Mesothelial cell of epicardium (in vitro differentiated cells): ENCODE results near the gene CRABP2. TPM values are rescaled to one million over a fixed set of nuclear protein-coding genes. Genes with fewer than 3 reads are reported as not detected.

Source experiments
- DNase-seq, 2 experiments: peaks; one replicate each; pipeline ENCODE4 v3.0.0; 2021; ENCODE audit warnings: low spot score in 2 of 2; ENCODE audit not compliant: unreplicated experiment in 2 of 2
- H3K27ac Mint-ChIP-seq: 2 replicates; pipeline ENCODE4 v1.8.0; 2021; ENCODE audit warnings: mixed read lengths
- H3K27me3 Mint-ChIP-seq: 2 replicates; pipeline ENCODE4 v1.8.0; 2021; ENCODE audit warnings: low read depth, mixed read lengths
- H3K36me3 Mint-ChIP-seq: 2 replicates; pipeline ENCODE4 v1.8.0; 2021; ENCODE audit warnings: mixed read lengths
- H3K4me1 Mint-ChIP-seq: 2 replicates; pipeline ENCODE4 v1.8.0; 2021; ENCODE audit warnings: mixed read lengths
- H3K4me3 Mint-ChIP-seq: 2 replicates; pipeline ENCODE4 v1.8.0; 2021; ENCODE audit warnings: mild to moderate bottlenecking, moderate library complexity, mixed read lengths
- H3K9me3 Mint-ChIP-seq: 2 replicates; pipeline ENCODE4 v1.8.0; 2021; ENCODE audit warnings: mixed read lengths
- total RNA-seq: library from RNA; stranded (reverse); gene quantifications from 3 replicates; pipeline ENCODE4 v1.2.1, GENCODE V29; 2021
- TF ChIP-seq, protein P1 (sequence below): fragments of 200-600 bp; sonication (generic); IDR thresholded peaks from one replicate; pipeline ENCODE4 v1.5.0; 2021; ENCODE audit warnings: antibody characterized with exemption; ENCODE audit not compliant: unreplicated experiment

The CRABP2 gene
- total RNA-seq, 1 donor from 2014 or later: 704 TPM

- H3K36me3 Mint-ChIP-seq: peaks cover 4% of the 10 kb centered on the region
- H3K4me3 Mint-ChIP-seq: peak overlapping the region; percentile 74
- H3K9me3 Mint-ChIP-seq: no peaks in the 10 kb centered on the region
- H3K27ac Mint-ChIP-seq: peak overlapping the region; percentile 94
- no peaks in the 10 kb centered on the region for H3K27me3 Mint-ChIP-seq
- peaks cover 60% of the 10 kb centered on the region for H3K4me1 Mint-ChIP-seq
- TF ChIP-seq, protein P1, sequence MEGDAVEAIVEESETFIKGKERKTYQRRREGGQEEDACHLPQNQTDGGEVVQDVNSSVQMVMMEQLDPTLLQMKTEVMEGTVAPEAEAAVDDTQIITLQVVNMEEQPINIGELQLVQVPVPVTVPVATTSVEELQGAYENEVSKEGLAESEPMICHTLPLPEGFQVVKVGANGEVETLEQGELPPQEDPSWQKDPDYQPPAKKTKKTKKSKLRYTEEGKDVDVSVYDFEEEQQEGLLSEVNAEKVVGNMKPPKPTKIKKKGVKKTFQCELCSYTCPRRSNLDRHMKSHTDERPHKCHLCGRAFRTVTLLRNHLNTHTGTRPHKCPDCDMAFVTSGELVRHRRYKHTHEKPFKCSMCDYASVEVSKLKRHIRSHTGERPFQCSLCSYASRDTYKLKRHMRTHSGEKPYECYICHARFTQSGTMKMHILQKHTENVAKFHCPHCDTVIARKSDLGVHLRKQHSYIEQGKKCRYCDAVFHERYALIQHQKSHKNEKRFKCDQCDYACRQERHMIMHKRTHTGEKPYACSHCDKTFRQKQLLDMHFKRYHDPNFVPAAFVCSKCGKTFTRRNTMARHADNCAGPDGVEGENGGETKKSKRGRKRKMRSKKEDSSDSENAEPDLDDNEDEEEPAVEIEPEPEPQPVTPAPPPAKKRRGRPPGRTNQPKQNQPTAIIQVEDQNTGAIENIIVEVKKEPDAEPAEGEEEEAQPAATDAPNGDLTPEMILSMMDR: no peak
- DNase-seq: no peak
Measured at GRCh38 chr1:156691191-156691590, 14.2 kb downstream of the CRABP2 start.

DNA sequence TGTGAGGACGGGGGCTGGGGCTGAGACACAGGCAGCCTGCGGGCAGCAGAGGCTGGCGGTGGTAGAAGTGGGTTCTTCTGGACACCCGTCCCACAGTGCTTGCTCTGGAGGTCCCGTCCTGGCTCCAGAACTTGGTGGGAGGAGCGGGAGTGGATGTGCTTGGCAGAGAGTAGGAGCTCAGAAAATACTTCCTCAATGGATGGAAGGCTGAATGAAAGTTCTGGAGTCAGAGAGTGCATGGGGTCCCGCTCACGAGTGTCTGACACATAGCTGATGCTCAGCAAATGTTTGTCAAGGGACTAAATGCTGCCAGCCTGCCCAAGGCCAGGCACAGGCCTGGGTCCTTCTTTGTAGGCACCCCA, 14.7 kb downstream of the CRABP2 start:
- peak overlapping the region; percentile 94 for H3K27ac Mint-ChIP-seq
- DNase-seq: no peak
- TF ChIP-seq, protein P1: no peak

DNA sequence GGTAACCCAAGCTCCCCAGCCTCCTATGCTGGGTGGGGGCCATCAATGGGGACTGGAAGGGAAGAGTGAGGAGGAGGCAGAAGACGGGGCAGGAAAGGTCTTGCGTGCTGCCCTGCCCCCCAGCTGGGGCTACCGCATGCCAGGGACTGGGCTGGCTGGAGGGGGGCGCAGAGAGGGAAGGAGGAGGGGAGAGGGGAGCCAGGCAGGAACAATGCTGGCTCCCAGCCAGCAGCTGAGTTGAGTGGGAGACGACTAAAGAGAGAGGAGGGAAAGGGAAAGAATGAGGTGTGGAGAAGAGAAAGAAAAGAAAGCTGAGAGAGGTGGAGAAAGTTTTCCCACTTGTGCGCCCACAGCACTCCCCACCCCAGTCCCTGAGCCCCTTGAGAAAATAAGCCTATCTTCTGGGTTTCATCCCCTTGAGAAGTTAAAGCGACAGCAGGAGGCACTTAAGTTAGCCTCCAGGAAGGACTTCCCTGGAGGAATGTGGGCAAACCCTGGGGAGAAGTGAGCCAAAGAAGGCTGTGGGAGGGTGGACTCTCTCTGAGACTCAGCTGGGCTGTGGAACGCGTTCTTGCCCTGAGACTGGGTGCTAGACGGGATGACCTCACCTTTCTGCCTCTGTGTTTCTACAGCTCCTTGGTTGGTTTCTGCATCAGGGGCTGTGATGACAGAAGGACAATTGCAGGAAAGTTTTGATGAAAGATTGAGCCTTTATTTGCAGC, 15.3 kb downstream of the CRABP2 start:
- H3K27me3 Mint-ChIP-seq: no peaks in the 10 kb centered on the region
- peaks cover 60% of the 10 kb centered on the region for H3K4me1 Mint-ChIP-seq
- H3K27ac Mint-ChIP-seq: peak overlapping the region; percentile 94
- no peaks in the 10 kb centered on the region for H3K9me3 Mint-ChIP-seq
- peaks cover 4% of the 10 kb centered on the region for H3K36me3 Mint-ChIP-seq
- TF ChIP-seq, protein P1: no peak
- peak; percentile 75 to 77 for DNase-seq
- peak overlapping the region; percentile 74 for H3K4me3 Mint-ChIP-seq

More for the DNA sequence above, 14.7 kb downstream of the CRABP2 start:
- Mint-ChIP-seq H3K9me3 (no peaks in the 10 kb centered on the region), H3K4me3 (peak overlapping the region; percentile 74), H3K36me3 (peaks cover 4% of the 10 kb centered on the region), H3K27me3 (no peaks in the 10 kb centered on the region), H3K4me1 (peaks cover 60% of the 10 kb centered on the region)

DNA sequence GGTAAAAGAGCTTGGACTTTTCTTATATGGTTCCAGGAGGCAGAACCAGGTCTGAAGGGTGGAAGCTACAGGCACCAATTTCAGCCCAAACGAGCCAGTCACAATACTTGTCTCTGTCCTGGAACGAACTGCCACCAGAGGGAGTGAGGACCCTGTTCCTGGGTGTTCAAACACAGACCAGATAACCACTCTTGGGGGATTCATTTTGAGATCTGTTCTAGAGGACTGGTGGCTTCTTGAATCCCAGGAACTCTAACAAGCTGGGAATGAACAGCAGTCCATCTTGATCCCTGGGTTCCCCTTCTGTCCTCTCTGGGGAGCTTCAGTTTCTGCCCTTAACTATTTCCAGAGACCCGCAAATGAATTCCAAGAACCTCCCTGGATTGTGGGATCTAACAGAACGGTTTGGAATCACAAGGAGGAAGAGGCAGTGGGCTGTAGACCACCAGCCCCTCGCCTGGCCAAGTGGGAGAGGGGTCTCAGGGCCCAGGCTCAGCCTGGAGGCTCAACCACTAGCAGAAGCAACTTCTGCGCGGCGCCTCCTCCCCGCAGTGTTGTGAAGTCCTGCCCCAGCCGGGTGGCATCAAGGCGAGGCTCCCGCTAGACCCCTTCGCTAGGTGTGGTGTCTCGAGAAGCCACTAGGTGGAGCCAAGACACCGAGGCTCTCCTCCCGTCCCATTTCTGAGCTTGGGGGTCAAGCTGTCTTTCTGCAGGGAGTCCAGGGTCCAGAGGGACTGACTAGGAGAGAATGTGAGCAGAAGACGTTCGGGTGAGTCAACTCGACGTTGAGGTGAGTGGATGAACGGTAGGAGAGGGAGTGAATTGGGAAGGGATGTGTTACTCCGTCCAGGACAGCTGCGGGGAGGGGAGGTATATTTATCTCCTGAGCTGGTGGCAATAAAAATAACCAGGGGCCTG, 16.1 kb downstream of the CRABP2 start:
- no peaks in the 10 kb centered on the region for H3K27me3 Mint-ChIP-seq
- H3K36me3 Mint-ChIP-seq: peaks cover under 1% of the 10 kb centered on the region
- peak in 1 of 2 experiments; percentile 87 for DNase-seq
- H3K9me3 Mint-ChIP-seq: no peaks in the 10 kb centered on the region
- peak overlapping the region; percentile 74 for H3K4me3 Mint-ChIP-seq
- peak overlapping the region; percentile 94 for H3K27ac Mint-ChIP-seq
- TF ChIP-seq, protein P1: peak; percentile 92
- H3K4me1 Mint-ChIP-seq: peaks cover 55% of the 10 kb centered on the region

- H3K27ac Mint-ChIP-seq: no peak overlapping the region
- H3K4me3 Mint-ChIP-seq: no peak overlapping the region
- H3K4me1 Mint-ChIP-seq: peaks cover 5% of the 10 kb centered on the region
- DNase-seq: no peak
- peaks cover 13% of the 10 kb centered on the region for H3K27me3 Mint-ChIP-seq
- H3K36me3 Mint-ChIP-seq: no peaks in the 10 kb centered on the region
- TF ChIP-seq, protein P1: no peak
- H3K9me3 Mint-ChIP-seq: no peaks in the 10 kb centered on the region
Measured at GRCh38 chr1:156684227-156684782, 21.1 kb downstream of the CRABP2 start.
